Tibial nerve (tissue), 4 donors: ENCODE data around the gene DNAI2. TPM values are rescaled to one million over a fixed set of nuclear protein-coding genes. Genes with fewer than 3 reads are reported as not detected.

ENCODE experiments used
- DNase-seq, 2 donors: peaks; one replicate each; pipeline ENCODE4 v3.0.0-alpha.2; 2019; ENCODE audit warnings: low spot score in 2 of 2
- H3K27ac ChIP-seq, 4 donors: fragments of 200-600 bp; sonication (generic) in 3 of 4; one replicate each; pipeline ENCODE4 v1.5.1; 2017 to 2019; ENCODE audit warnings: mild to moderate bottlenecking in 1 of 4
- H3K27me3 ChIP-seq, 2 donors: fragments of 200-600 bp; sonication (generic) in 1 of 2; one replicate each; pipeline versions ENCODE4 v1.5.1 to v1.6.0; 2017 to 2019
- H3K36me3 ChIP-seq, 3 donors: fragments of 200-600 bp; sonication (generic); one replicate each; pipeline ENCODE4 v1.5.1; 2018 to 2019
- H3K4me1 ChIP-seq, 4 donors: fragments of 200-600 bp; sonication (generic) in 3 of 4; one replicate each; pipeline ENCODE4 v1.5.1; 2017 to 2019
- H3K4me3 ChIP-seq, 4 donors: fragments of 200-600 bp; sonication (generic) in 3 of 4; one replicate each; pipeline ENCODE4 v1.5.1; 2017 to 2019; ENCODE audit warnings: mild to moderate bottlenecking in 1 of 4, moderate library complexity in 1 of 4
- H3K9me3 ChIP-seq, 4 donors: fragments of 200-600 bp; sonication (generic) in 3 of 4; one replicate each; pipeline ENCODE4 v1.5.1; 2017 to 2019
- CTCF ChIP-seq, 5 experiments: fragments of 200-600 bp in 3 of 5; fragments of 450-650 bp in 2 of 5; sonication (generic) in 3 of 5; IDR thresholded peaks; one replicate each; pipeline ENCODE4 v1.5.1; 2016 to 2019; ENCODE audit warnings: antibody characterized with exemption in 5 of 5, mild to moderate bottlenecking in 3 of 5, moderate library complexity in 2 of 5
- EP300 ChIP-seq, 2 donors: sonication (generic); formaldehyde crosslinking; IDR thresholded peaks; one replicate each; pipeline ENCODE4 v1.6.1; 2017; ENCODE audit warnings: antibody characterized with exemption in 2 of 2, mild to moderate bottlenecking in 1 of 2
- POLR2A ChIP-seq, 2 donors: fragments of 450-650 bp; IDR thresholded peaks; one replicate each; pipeline ENCODE4 v1.6.1; 2017; ENCODE audit warnings: antibody characterized with exemption in 2 of 2, mild to moderate bottlenecking in 2 of 2, moderate library complexity in 2 of 2
- WGBS, 2 donors: methylation state at CpG; one replicate each; pipeline ENCODE4 v1.1.5; 2018; 5-methylcytosine and 5-hydroxymethylcytosine counted together
- total RNA-seq, 4 donors: library from RNA; depleted of rRNA; stranded (reverse); fragments of >200 nt; gene quantifications; one replicate each; pipeline ENCODE4 v1.1.0, GENCODE V29; 2016

DNAI2 gene
- total RNA-seq, 4 donors from 2014 or later = 0.60 TPM; not detected in 3

- TF ChIP-seq EP300 (IDR thresholded peaks at IDR 0.05) (peak in 1 of 2 donors; percentile 34), CTCF (IDR thresholded peaks at IDR 0.05) (no peak), POLR2A (IDR thresholded peaks at IDR 0.05) (peak in 1 of 2 donors; percentile 21)
- peak overlapping the region in 3 of 4 donors; percentile 13 to 54 (median 36) for H3K4me3 ChIP-seq
- H3K4me1 ChIP-seq = peaks cover 0 to 33% (median 11%) of the 10 kb centered on the region in 4 donors
- no peaks in the 10 kb centered on the region for H3K36me3 ChIP-seq
- no peak for DNase-seq
- 33 to 41% methylated on average over 2 to 11 of the region's 11 CpGs for WGBS, 2 donors
- H3K27ac ChIP-seq = peak overlapping the region in 3 of 4 donors; percentile 25 to 86 (median 84)
- H3K27me3 ChIP-seq = peaks cover 0 to 23% of the 10 kb centered on the region in 2 donors
- no peaks in the 10 kb centered on the region for H3K9me3 ChIP-seq
Measured at GRCh38 chr17:74325376-74325742, 51.3 kb downstream of the DNAI2 start.

- Histone ChIP-seq H3K27me3 (peaks cover 0 to 23% of the 10 kb centered on the region in 2 donors), H3K27ac (peak within 1 kb of the TSS; percentile 25 to 86 (median 70)), H3K4me1 (peaks cover 0 to 33% (median 11%) of the 10 kb centered on the region in 4 donors), H3K36me3 (no peaks in the 10 kb centered on the region), H3K4me3 (peak within 1 kb of the TSS; percentile 13 to 54 (median 33)), H3K9me3 (no peaks in the 10 kb centered on the region)
- no peak for DNase-seq
- TF ChIP-seq EP300 (IDR thresholded peaks at IDR 0.05) (no peak), POLR2A (IDR thresholded peaks at IDR 0.05) (no peak), CTCF (IDR thresholded peaks at IDR 0.05) (no peak)
- 0 to 4% methylated on average over 4 to 17 of the region's 73 CpGs for WGBS, 2 donors
Measured at GRCh38 chr17:74325743-74326379, 51.8 kb downstream of the DNAI2 start, which contains the start of gene KIF19. KIF19 (plus strand) TSS chr17:74326226; CDS start chr17:74326350, 124 bp downstream.

GRCh38 chr17:74326506-74326905 lies 52.5 kb downstream of the DNAI2 start:
- H3K4me1 ChIP-seq = peaks cover 0 to 33% (median 11%) of the 10 kb centered on the region in 4 donors
- DNase-seq = no peak
- no peak for TF ChIP-seq EP300 (IDR thresholded peaks at IDR 0.05)
- no peak for TF ChIP-seq CTCF (IDR thresholded peaks at IDR 0.05)
- TF ChIP-seq POLR2A (IDR thresholded peaks at IDR 0.05) = no peak
- peak overlapping the region; percentile 13 to 54 (median 33) for H3K4me3 ChIP-seq
- peaks cover 0 to 23% of the 10 kb centered on the region in 2 donors for H3K27me3 ChIP-seq
- no peaks in the 10 kb centered on the region for H3K9me3 ChIP-seq
- no peaks in the 10 kb centered on the region for H3K36me3 ChIP-seq
- peak overlapping the region; percentile 25 to 86 (median 70) for H3K27ac ChIP-seq
- WGBS, 2 donors = 8 to 13% methylated on average over 7 of the region's 10 CpGs

- Histone ChIP-seq H3K9me3 (no peaks in the 10 kb centered on the region), H3K4me3 (peak overlapping the region in 1 of 4 donors; percentile 54), H3K27me3 (peaks cover 0 to 23% of the 10 kb centered on the region in 2 donors), H3K4me1 (peaks cover 0 to 33% (median 11%) of the 10 kb centered on the region in 4 donors), H3K36me3 (no peaks in the 10 kb centered on the region), H3K27ac (peak overlapping the region; percentile 1 to 86 (median 70))
- no peak for DNase-seq
- TF ChIP-seq POLR2A (IDR thresholded peaks at IDR 0.05) = no peak
- WGBS, 2 donors = 96 to 100% methylated on average over 3 of the region's 3 CpGs
Measured at GRCh38 chr17:74328487-74328886, 54.5 kb downstream of the DNAI2 start.

- H3K27me3 ChIP-seq = peaks cover 0 to 23% of the 10 kb centered on the region in 2 donors
- peaks cover 0 to 5% (median 0%) of the 10 kb centered on the region in 4 donors for H3K9me3 ChIP-seq
- TF ChIP-seq EP300 (IDR thresholded peaks at IDR 0.05) (no peak), CTCF (IDR thresholded peaks at IDR 0.05) (no peak), POLR2A (IDR thresholded peaks at IDR 0.05) (no peak)
- H3K36me3 ChIP-seq = no peaks in the 10 kb centered on the region
- WGBS, 2 donors = 78 to 83% methylated on average over 3 of the region's 3 CpGs
- H3K27ac ChIP-seq = peak overlapping the region in 3 of 4 donors; percentile 55 to 86 (median 84)
- no peak for DNase-seq
- peaks cover 0 to 33% (median 11%) of the 10 kb centered on the region in 4 donors for H3K4me1 ChIP-seq
- no peak overlapping the region for H3K4me3 ChIP-seq
Measured at GRCh38 chr17:74329378-74329777, 55.3 kb downstream of the DNAI2 start.
